ENCODE measurements around the gene NCEH1. TPM values are rescaled to one million over a fixed set of nuclear protein-coding genes. Genes with fewer than 3 reads are reported as not detected.
A peak's percentile ranks its signal among the peaks of the same experiment; 100 is the strongest.

The NCEH1 gene
- total and polyA plus RNA-seq, 4 donors = 1.1 to 32.3 (median 2.5) TPM

DNA sequence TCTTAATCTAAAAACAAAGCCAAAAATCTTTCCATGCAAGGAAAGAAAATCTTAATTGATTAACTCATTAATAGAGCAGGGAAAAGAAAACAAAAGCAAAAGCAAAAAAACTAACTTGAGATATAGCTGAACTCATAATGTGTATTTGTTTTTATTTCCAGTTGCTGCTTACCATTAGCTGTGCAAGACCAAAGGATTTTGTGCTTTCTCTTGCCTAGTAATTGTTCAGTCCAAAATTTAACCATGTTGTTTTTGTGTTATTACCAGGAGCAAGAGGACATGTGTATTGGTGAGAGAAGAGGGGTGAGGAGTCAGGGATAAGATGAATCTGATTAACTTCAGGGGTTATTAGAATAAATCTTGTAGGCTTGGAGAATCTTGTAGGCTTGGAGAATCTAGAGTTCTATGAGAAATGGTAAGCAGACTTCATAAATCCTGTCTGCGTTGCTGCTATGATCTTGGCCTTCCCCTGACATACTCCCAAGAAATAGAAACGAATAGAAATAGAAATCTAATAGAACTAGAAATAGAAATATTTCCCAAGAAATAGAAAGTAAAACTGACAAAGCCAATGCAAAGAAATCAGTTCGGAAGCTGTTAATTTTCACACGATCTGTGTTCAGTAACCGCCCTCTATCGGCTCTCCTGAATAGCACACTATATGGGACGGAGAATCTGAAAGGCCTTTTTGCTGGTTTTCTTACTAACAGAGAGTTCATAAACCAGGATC is 115.0 kb downstream of the NCEH1 start:
- Histone ChIP-seq H3K4me1 (ENCODE audit: control insufficient read depth in 4 of 4, insufficient read depth in 4 of 4, low read length in 3 of 4) (peaks cover 2 to 31% (median 12%) of the 10 kb centered on the region in 4 donors), H3K27ac (ENCODE audit: low read depth in 1 of 2, low read length in 2 of 2) (peak overlapping the region; percentile 84 to 88), H3K27me3 (ENCODE audit: control insufficient read depth in 4 of 4, insufficient read depth in 4 of 4, low read length in 3 of 4) (no peaks in the 10 kb centered on the region), H3K4me3 (ENCODE audit: low read depth in 1 of 3, low read length in 3 of 3) (peak overlapping the region; percentile 42 to 53 (median 50)), H3K9ac (ENCODE audit: low read depth in 1 of 2, low read length in 2 of 2) (peak overlapping the region; percentile 62 to 89), H3K36me3 (ENCODE audit: control insufficient read depth in 4 of 4, insufficient read depth in 3 of 4, low read depth in 1 of 4, low read length in 3 of 4) (peaks cover 0 to 2% (median 0%) of the 10 kb centered on the region in 4 donors), H3K9me3 (ENCODE audit: control insufficient read depth in 4 of 4, low read length in 3 of 4) (no peaks in the 10 kb centered on the region)
- DNase-seq (ENCODE audit: low spot score) = no peak
- WGBS = 3% methylated on average over 7 of the region's 7 CpGs
- TF ChIP-seq HNF4A (conservative IDR thresholded peaks at IDR 0.05) (peak in 1 of 2 donors; percentile 18), RXRA (IDR thresholded peaks at IDR 0.05) (peak in 1 of 2 donors; percentile 35), NR2F2 (IDR thresholded peaks at IDR 0.05) (no peak), RAD21 (IDR thresholded peaks at IDR 0.05) (peak; percentile 93 to 97), GABPA (IDR thresholded peaks at IDR 0.05 in 1 of 2, conservative IDR thresholded peaks at IDR 0.05 in 1 of 2) (no peak), FOXA2 (IDR thresholded peaks at IDR 0.05) (peak; percentile 8), FOXA1 (IDR thresholded peaks at IDR 0.05) (no peak), YY1 (IDR thresholded peaks at IDR 0.05) (no peak)
- TF ChIP-seq, protein P1, sequence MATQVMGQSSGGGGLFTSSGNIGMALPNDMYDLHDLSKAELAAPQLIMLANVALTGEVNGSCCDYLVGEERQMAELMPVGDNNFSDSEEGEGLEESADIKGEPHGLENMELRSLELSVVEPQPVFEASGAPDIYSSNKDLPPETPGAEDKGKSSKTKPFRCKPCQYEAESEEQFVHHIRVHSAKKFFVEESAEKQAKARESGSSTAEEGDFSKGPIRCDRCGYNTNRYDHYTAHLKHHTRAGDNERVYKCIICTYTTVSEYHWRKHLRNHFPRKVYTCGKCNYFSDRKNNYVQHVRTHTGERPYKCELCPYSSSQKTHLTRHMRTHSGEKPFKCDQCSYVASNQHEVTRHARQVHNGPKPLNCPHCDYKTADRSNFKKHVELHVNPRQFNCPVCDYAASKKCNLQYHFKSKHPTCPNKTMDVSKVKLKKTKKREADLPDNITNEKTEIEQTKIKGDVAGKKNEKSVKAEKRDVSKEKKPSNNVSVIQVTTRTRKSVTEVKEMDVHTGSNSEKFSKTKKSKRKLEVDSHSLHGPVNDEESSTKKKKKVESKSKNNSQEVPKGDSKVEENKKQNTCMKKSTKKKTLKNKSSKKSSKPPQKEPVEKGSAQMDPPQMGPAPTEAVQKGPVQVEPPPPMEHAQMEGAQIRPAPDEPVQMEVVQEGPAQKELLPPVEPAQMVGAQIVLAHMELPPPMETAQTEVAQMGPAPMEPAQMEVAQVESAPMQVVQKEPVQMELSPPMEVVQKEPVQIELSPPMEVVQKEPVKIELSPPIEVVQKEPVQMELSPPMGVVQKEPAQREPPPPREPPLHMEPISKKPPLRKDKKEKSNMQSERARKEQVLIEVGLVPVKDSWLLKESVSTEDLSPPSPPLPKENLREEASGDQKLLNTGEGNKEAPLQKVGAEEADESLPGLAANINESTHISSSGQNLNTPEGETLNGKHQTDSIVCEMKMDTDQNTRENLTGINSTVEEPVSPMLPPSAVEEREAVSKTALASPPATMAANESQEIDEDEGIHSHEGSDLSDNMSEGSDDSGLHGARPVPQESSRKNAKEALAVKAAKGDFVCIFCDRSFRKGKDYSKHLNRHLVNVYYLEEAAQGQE (IDR thresholded peaks at IDR 0.05) = no peak
- TF ChIP-seq, protein P2, sequence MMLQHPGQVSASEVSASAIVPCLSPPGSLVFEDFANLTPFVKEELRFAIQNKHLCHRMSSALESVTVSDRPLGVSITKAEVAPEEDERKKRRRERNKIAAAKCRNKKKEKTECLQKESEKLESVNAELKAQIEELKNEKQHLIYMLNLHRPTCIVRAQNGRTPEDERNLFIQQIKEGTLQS (IDR thresholded peaks at IDR 0.05) = no peak
- TF ChIP-seq, protein P3, sequence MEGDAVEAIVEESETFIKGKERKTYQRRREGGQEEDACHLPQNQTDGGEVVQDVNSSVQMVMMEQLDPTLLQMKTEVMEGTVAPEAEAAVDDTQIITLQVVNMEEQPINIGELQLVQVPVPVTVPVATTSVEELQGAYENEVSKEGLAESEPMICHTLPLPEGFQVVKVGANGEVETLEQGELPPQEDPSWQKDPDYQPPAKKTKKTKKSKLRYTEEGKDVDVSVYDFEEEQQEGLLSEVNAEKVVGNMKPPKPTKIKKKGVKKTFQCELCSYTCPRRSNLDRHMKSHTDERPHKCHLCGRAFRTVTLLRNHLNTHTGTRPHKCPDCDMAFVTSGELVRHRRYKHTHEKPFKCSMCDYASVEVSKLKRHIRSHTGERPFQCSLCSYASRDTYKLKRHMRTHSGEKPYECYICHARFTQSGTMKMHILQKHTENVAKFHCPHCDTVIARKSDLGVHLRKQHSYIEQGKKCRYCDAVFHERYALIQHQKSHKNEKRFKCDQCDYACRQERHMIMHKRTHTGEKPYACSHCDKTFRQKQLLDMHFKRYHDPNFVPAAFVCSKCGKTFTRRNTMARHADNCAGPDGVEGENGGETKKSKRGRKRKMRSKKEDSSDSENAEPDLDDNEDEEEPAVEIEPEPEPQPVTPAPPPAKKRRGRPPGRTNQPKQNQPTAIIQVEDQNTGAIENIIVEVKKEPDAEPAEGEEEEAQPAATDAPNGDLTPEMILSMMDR (IDR thresholded peaks at IDR 0.05; ENCODE audit: low read depth, low read length, missing input control) = peak; percentile 88
- TF ChIP-seq, protein P4, sequence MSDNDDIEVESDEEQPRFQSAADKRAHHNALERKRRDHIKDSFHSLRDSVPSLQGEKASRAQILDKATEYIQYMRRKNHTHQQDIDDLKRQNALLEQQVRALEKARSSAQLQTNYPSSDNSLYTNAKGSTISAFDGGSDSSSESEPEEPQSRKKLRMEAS (IDR thresholded peaks at IDR 0.05) = no peak
- TF ChIP-seq, protein P5, sequence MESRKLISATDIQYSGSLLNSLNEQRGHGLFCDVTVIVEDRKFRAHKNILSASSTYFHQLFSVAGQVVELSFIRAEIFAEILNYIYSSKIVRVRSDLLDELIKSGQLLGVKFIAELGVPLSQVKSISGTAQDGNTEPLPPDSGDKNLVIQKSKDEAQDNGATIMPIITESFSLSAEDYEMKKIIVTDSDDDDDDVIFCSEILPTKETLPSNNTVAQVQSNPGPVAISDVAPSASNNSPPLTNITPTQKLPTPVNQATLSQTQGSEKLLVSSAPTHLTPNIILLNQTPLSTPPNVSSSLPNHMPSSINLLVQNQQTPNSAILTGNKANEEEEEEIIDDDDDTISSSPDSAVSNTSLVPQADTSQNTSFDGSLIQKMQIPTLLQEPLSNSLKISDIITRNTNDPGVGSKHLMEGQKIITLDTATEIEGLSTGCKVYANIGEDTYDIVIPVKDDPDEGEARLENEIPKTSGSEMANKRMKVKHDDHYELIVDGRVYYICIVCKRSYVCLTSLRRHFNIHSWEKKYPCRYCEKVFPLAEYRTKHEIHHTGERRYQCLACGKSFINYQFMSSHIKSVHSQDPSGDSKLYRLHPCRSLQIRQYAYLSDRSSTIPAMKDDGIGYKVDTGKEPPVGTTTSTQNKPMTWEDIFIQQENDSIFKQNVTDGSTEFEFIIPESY (IDR thresholded peaks at IDR 0.05) = no peak

All from liver (tissue), 9 donors.